ENCODE results near the gene PPM1F.
"Not testable (repeated sequence)": the region's sequence is repeated elsewhere in the genome, so short reads cannot be mapped to it uniquely, and the experiment has no call there.

- not testable (repeated sequence) for TF ChIP-seq PATZ1 (CRISPR knock-in tag; IDR thresholded peaks at IDR 0.05; ENCODE audit: borderline replicate concordance); OSR1 (CRISPR knock-in tag; IDR thresholded peaks at IDR 0.05); TSHZ2 (CRISPR knock-in tag; IDR thresholded peaks at IDR 0.05)
These were observed 77.7 kb downstream of the PPM1F start for GRCh38 chr22:21874953-21875352.

All from SK-N-SH treated with all-trans-retinoic acid at 6 μM for 48 hours (cell line).